OCI-LY7 (cell line): ENCODE measurements around the gene USP22. TPM values are rescaled to one million over a fixed set of nuclear protein-coding genes. Genes with fewer than 3 reads are reported as not detected.
"Not testable (repeated sequence)": the region's sequence is repeated elsewhere in the genome, so short reads cannot be mapped to it uniquely, and the experiment has no call there.

ENCODE experiments used
- BruUV-seq: library from RNA; stranded (reverse); fragments of 400-500 nt; replicated peaks from 2 replicates; lab custom pipeline; 2021; lab: Mats Ljungman, UMichigan
- CTCF ChIA-PET: fragments of 300-600 bp; sonication (Branson Sonifier 250); formaldehyde crosslinking; loops from one replicate; lab custom pipeline; 2022; ENCODE audit warnings: antibody characterized with exemption; ENCODE audit not compliant: unreplicated experiment; lab: Charles Lee
- POLR2A ChIA-PET: fragments of 300-600 bp; sonication (Branson Sonifier 250); formaldehyde crosslinking; loops from one replicate; lab custom pipeline; 2022; ENCODE audit warnings: antibody characterized with exemption; lab: Charles Lee
- DNase-seq: peaks from one replicate; pipeline ENCODE4 v3.0.0-alpha.2; 2015; ENCODE audit warnings: low spot score
- H2AFZ ChIP-seq: fragments of 200-600 bp; sonication (generic), shearing (Covaris generic); 2 replicates; pipeline ENCODE4 v1.6.1; 2014; ENCODE audit warnings: mild to moderate bottlenecking, antibody characterized with exemption, low read length, moderate library complexity
- H3K27ac ChIP-seq: fragments of 200-600 bp; sonication (generic); 2 replicates; pipeline ENCODE4 v1.5.1; 2014; ENCODE audit warnings: mixed run types, low read depth, mild to moderate bottlenecking, moderate library complexity, low read length, inconsistent platforms; ENCODE audit not compliant: poor library complexity, severe bottlenecking
- H3K36me3 ChIP-seq: fragments of 200-600 bp; sonication (generic); 2 replicates; pipeline ENCODE4 v1.6.1; 2014; ENCODE audit warnings: mild to moderate bottlenecking, antibody characterized with exemption, low read length, moderate library complexity, mixed read lengths; ENCODE audit not compliant: insufficient read depth
- H3K4me1 ChIP-seq: fragments of 200-600 bp; sonication (generic); 2 replicates; pipeline ENCODE4 v1.5.1; 2014; ENCODE audit warnings: mild to moderate bottlenecking, low read length; ENCODE audit not compliant: insufficient read depth, poor library complexity, severe bottlenecking
- H3K4me2 ChIP-seq: fragments of 200-600 bp; sonication (generic); 2 replicates; pipeline ENCODE4 v1.6.1; 2014; ENCODE audit warnings: mild to moderate bottlenecking, low read length
- H3K4me3 ChIP-seq: fragments of 200-600 bp; sonication (generic); 2 replicates; pipeline ENCODE4 v1.5.1; 2014; ENCODE audit warnings: mild to moderate bottlenecking, low read depth, low read length; ENCODE audit not compliant: poor library complexity, severe bottlenecking
- H3K79me2 ChIP-seq: fragments of 200-600 bp; sonication (generic); 2 replicates; pipeline ENCODE4 v1.6.1; 2016; ENCODE audit warnings: low read depth, mild to moderate bottlenecking, low read length, moderate library complexity, mixed read lengths; ENCODE audit not compliant: insufficient read depth
- H3K9me2 ChIP-seq: fragments of 200-600 bp; sonication (generic); 2 replicates; pipeline ENCODE4 v1.6.1; 2016; ENCODE audit warnings: mild to moderate bottlenecking, low read length, mixed read lengths; ENCODE audit not compliant: insufficient read depth
- H3K9me3 ChIP-seq: fragments of 200-600 bp; sonication (generic); 2 replicates; pipeline ENCODE4 v1.6.1; 2014; ENCODE audit warnings: mild to moderate bottlenecking, mixed run types, low read length, mixed read lengths
- H4K20me1 ChIP-seq: fragments of 200-600 bp; sonication (generic); 2 replicates; pipeline ENCODE4 v1.6.1; 2014; ENCODE audit warnings: mild to moderate bottlenecking, antibody characterized with exemption, low read length, moderate library complexity, mixed read lengths; ENCODE audit not compliant: insufficient read depth
- EZH2phosphoT487 ChIP-seq: fragments of 200-600 bp; sonication (generic); IDR thresholded peaks from 2 replicates; pipeline ENCODE4 v1.6.1; 2018; ENCODE audit warnings: low read depth, borderline replicate concordance, mild to moderate bottlenecking, mixed run types, antibody characterized with exemption, low read length, moderate library complexity, mixed read lengths
- intact Hi-C: fragments of 100-400 bp; cut with micrococcal nuclease; formaldehyde crosslinking; loops from one replicate; pipeline ENCODE4 v1.10.0; 2022; ENCODE audit not compliant: unreplicated experiment
- total RNA-seq, 2 experiments: library from RNA; depleted of rRNA in 1 of 2; stranded (reverse); fragments of >200 nt in 1 of 2; shearing (Covaris generic) in 1 of 2; gene quantifications; 2 replicates each; pipeline ENCODE4 v1.2.3, GENCODE V29; 2014 to 2022
- TF ChIP-seq, protein P1 (sequence below): fragments of 200-600 bp; sonication (generic); conservative IDR thresholded peaks from 2 replicates; pipeline ENCODE4 v1.5.1; 2014; ENCODE audit warnings: mild to moderate bottlenecking, antibody characterized with exemption, low read length, moderate library complexity, mixed read lengths

USP22 gene
- total RNA-seq, 2 experiments from 2014 or later = 180 to 302 TPM

- Histone ChIP-seq H3K4me3 (peak overlapping the region; percentile 34), H2AFZ (peak overlapping the region; percentile 88), H3K36me3 (no peaks in the 10 kb centered on the region), H3K4me2 (peak overlapping the region; percentile 63), H3K9me2 (no peaks in the 10 kb centered on the region), H3K79me2 (no peaks in the 10 kb centered on the region), H3K9me3 (no peaks in the 10 kb centered on the region), H3K4me1 (peaks cover 22% of the 10 kb centered on the region), H3K27ac (no peak overlapping the region), H4K20me1 (no peaks in the 10 kb centered on the region)
- no peak for DNase-seq
- POLR2A ChIA-PET = interaction anchor here (1.1 to 1.8 kb wide), 2 partner anchors 30 to 31 kb away, joined by 3 to 5 read pairs; no protein-coding TSS in a partner anchor
- BruUV-seq = no TSS peak
- no peak for TF ChIP-seq EZH2phosphoT487
- TF ChIP-seq, protein P1, sequence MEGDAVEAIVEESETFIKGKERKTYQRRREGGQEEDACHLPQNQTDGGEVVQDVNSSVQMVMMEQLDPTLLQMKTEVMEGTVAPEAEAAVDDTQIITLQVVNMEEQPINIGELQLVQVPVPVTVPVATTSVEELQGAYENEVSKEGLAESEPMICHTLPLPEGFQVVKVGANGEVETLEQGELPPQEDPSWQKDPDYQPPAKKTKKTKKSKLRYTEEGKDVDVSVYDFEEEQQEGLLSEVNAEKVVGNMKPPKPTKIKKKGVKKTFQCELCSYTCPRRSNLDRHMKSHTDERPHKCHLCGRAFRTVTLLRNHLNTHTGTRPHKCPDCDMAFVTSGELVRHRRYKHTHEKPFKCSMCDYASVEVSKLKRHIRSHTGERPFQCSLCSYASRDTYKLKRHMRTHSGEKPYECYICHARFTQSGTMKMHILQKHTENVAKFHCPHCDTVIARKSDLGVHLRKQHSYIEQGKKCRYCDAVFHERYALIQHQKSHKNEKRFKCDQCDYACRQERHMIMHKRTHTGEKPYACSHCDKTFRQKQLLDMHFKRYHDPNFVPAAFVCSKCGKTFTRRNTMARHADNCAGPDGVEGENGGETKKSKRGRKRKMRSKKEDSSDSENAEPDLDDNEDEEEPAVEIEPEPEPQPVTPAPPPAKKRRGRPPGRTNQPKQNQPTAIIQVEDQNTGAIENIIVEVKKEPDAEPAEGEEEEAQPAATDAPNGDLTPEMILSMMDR = no peak
- intact Hi-C loops = no loop called here
- CTCF ChIA-PET = no interaction called here
Measured at GRCh38 chr17:21089933-21090901, 47.4 kb upstream of the USP22 start.

GRCh38 chr17:21089145-21089544, 46.3 kb upstream of the USP22 start:
- H2AFZ ChIP-seq = peak overlapping the region; percentile 88; the same call in 1 of the 2 replicates
- intact Hi-C loops = no loop called here
- H3K4me1 ChIP-seq = peaks cover 22% of the 10 kb centered on the region
- no peak overlapping the region for H3K4me3 ChIP-seq
- ChIA-PET CTCF (no interaction called here), POLR2A (no interaction called here)
- no peaks in the 10 kb centered on the region for H3K9me2 ChIP-seq
- no peaks in the 10 kb centered on the region for H3K79me2 ChIP-seq
- H3K36me3 ChIP-seq = no peaks in the 10 kb centered on the region
- TF ChIP-seq, protein P1 = no peak
- TF ChIP-seq EZH2phosphoT487 = no peak
- no peaks in the 10 kb centered on the region for H3K9me3 ChIP-seq
- BruUV-seq = no TSS peak
- no peaks in the 10 kb centered on the region for H4K20me1 ChIP-seq
- H3K4me2 ChIP-seq = peak overlapping the region; percentile 63; the same call in 1 of the 2 replicates
- H3K27ac ChIP-seq = no peak overlapping the region
- no peak for DNase-seq

- DNase-seq = no peak
- no peak overlapping the region for H3K27ac ChIP-seq
- H3K4me2 ChIP-seq = no peak overlapping the region
- intact Hi-C loops = no loop called here
- BruUV-seq = no TSS peak
- ChIA-PET CTCF (no interaction called here), POLR2A (interaction anchor here (0.9 kb wide), 1 partner anchor 23 kb away, joined by 3 read pairs; no protein-coding TSS in a partner anchor)
- no peak for TF ChIP-seq EZH2phosphoT487
- TF ChIP-seq, protein P1 = 0 out of 2 replicates have a peak, but pooled peaks have one; percentile 13
- H3K9me3 ChIP-seq = 0 out of 2 replicates have a peak, but pooled peaks cover 8% of the 10 kb centered on the region
- H2AFZ ChIP-seq = no peak overlapping the region
- H3K4me3 ChIP-seq = no peak overlapping the region
- no peaks in the 10 kb centered on the region for H3K9me2 ChIP-seq
- H3K36me3 ChIP-seq = no peaks in the 10 kb centered on the region
- H3K4me1 ChIP-seq = peaks cover 25% of the 10 kb centered on the region
- H4K20me1 ChIP-seq = no peaks in the 10 kb centered on the region
- H3K79me2 ChIP-seq = no peaks in the 10 kb centered on the region
Measured at GRCh38 chr17:21085707-21086106, 42.9 kb upstream of the USP22 start.

- DNase-seq, BruUV-seq, H3K79me2 ChIP-seq, CTCF ChIA-PET, H3K27ac ChIP-seq, H3K4me2 ChIP-seq, H3K9me3 ChIP-seq, H3K36me3 ChIP-seq, intact Hi-C loops, H2AFZ ChIP-seq, H3K9me2 ChIP-seq, H4K20me1 ChIP-seq, H3K4me3 ChIP-seq: not testable (repeated sequence)
- peaks cover 22% of the 10 kb centered on the region for H3K4me1 ChIP-seq
- POLR2A ChIA-PET = interaction anchor here (0.5 to 0.9 kb wide), 3 partner anchors 23 to 417 kb away, joined by 3 read pairs; no protein-coding TSS in a partner anchor
Measured at GRCh38 chr17:21085280-21085679, 42.5 kb upstream of the USP22 start.
